H9 (cell line): ENCODE data around the gene ARID1B. TPM values are rescaled to one million over a fixed set of nuclear protein-coding genes. Genes with fewer than 3 reads are reported as not detected.

ENCODE experiments used
- DNase-seq: peaks from one replicate; pipeline ENCODE4 v3.0.0-alpha.2; 2017
- H2AFZ ChIP-seq: one replicate; pipeline ENCODE4 v1.6.1; 2013; ENCODE audit warnings: mild to moderate bottlenecking, low read length, control low read depth, moderate library complexity
- H2AK5ac ChIP-seq: 2 replicates; pipeline ENCODE4 v1.6.1; 2013; ENCODE audit warnings: low read length, control low read depth, mixed read lengths; ENCODE audit not compliant: insufficient read length
- H2BK120ac ChIP-seq: one replicate; pipeline ENCODE4 v1.6.1; 2013; ENCODE audit warnings: low read depth, mild to moderate bottlenecking, low read length, control low read depth, inconsistent platforms; ENCODE audit not compliant: poor library complexity, severe bottlenecking
- H2BK12ac ChIP-seq: 2 replicates; pipeline ENCODE4 v1.6.1; 2013; ENCODE audit warnings: low read length, control low read depth, mixed read lengths, low read depth; ENCODE audit not compliant: insufficient read length
- H2BK15ac ChIP-seq: 2 replicates; pipeline ENCODE4 v1.6.1; 2013; ENCODE audit warnings: low read depth, low read length, control low read depth
- H2BK20ac ChIP-seq: one replicate; pipeline ENCODE4 v1.6.1; 2013; ENCODE audit warnings: low read depth, mild to moderate bottlenecking, low read length, control low read depth, inconsistent platforms; ENCODE audit not compliant: poor library complexity, severe bottlenecking
- H2BK5ac ChIP-seq: 2 replicates; pipeline ENCODE4 v1.6.1; 2013; ENCODE audit warnings: low read length, control low read depth, mixed read lengths; ENCODE audit not compliant: insufficient read length
- H3K14ac ChIP-seq: 2 replicates; pipeline ENCODE4 v1.6.1; 2013; ENCODE audit warnings: low read length, control low read depth; ENCODE audit not compliant: insufficient read depth
- H3K18ac ChIP-seq: 2 replicates; pipeline ENCODE4 v1.6.1; 2013; ENCODE audit warnings: low read depth, mild to moderate bottlenecking, mixed read lengths, low read length, control low read depth; ENCODE audit not compliant: insufficient read length
- H3K23ac ChIP-seq: 2 replicates; pipeline ENCODE4 v1.6.1; 2013; ENCODE audit warnings: low read length, control low read depth, mixed read lengths, low read depth; ENCODE audit not compliant: insufficient read length
- H3K23me2 ChIP-seq: 2 replicates; pipeline ENCODE4 v1.6.1; 2013; ENCODE audit warnings: low read depth, mild to moderate bottlenecking, mixed read lengths, low read length, control low read depth; ENCODE audit not compliant: insufficient read length, poor library complexity, severe bottlenecking
- H3K27ac ChIP-seq: 2 replicates; pipeline ENCODE4 v1.5.1; 2013; ENCODE audit warnings: low read length, control low read depth, mixed read lengths, low read depth; ENCODE audit not compliant: insufficient read length
- H3K27me3 ChIP-seq: 2 replicates; pipeline ENCODE4 v1.6.1; 2013; ENCODE audit warnings: low read length, control low read depth, inconsistent platforms; ENCODE audit not compliant: insufficient read depth
- H3K4ac ChIP-seq: 2 replicates; pipeline ENCODE4 v1.6.1; 2013; ENCODE audit warnings: low read depth, mild to moderate bottlenecking, control low read depth, inconsistent platforms, low read length, moderate library complexity
- H3K4me1 ChIP-seq: 2 replicates; pipeline ENCODE4 v1.6.1; 2013; ENCODE audit warnings: low read length, control low read depth, inconsistent platforms; ENCODE audit not compliant: insufficient read depth
- H3K4me2 ChIP-seq: 2 replicates; pipeline ENCODE4 v1.6.1; 2013; ENCODE audit warnings: low read length, control low read depth, mixed read lengths; ENCODE audit not compliant: insufficient read length, insufficient read depth
- H3K56ac ChIP-seq: 2 replicates; pipeline ENCODE4 v1.6.1; 2013; ENCODE audit warnings: low read depth, mild to moderate bottlenecking, mixed read lengths, low read length, control low read depth; ENCODE audit not compliant: insufficient read length
- H3K79me1 ChIP-seq: 2 replicates; pipeline ENCODE4 v1.6.1; 2013; ENCODE audit warnings: low read depth, mild to moderate bottlenecking, moderate library complexity, low read length, control low read depth, inconsistent platforms; ENCODE audit not compliant: insufficient read depth, poor library complexity, severe bottlenecking
- H3K79me2 ChIP-seq: 2 replicates; pipeline ENCODE4 v1.6.1; 2013; ENCODE audit warnings: low read length, control low read depth, inconsistent platforms; ENCODE audit not compliant: insufficient read depth
- H3K9ac ChIP-seq: 2 replicates; pipeline ENCODE4 v1.6.1; 2013; ENCODE audit warnings: low read length, control low read depth, mixed read lengths; ENCODE audit not compliant: insufficient read length; ENCODE audit errors: extremely low read depth
- H3K9me3 ChIP-seq: one replicate; pipeline ENCODE4 v1.6.1; 2013; ENCODE audit warnings: low read depth, low read length, inconsistent platforms; ENCODE audit not compliant: control insufficient read depth
- H3T11ph ChIP-seq: one replicate; pipeline ENCODE4 v1.6.1; 2013; ENCODE audit warnings: mild to moderate bottlenecking, low read length, control low read depth, inconsistent platforms
- H4K20me1 ChIP-seq: one replicate; pipeline ENCODE4 v1.6.1; 2013; ENCODE audit not compliant: control insufficient read depth, insufficient read length, insufficient read depth
- H4K5ac ChIP-seq: 2 replicates; pipeline ENCODE4 v1.6.1; 2013; ENCODE audit warnings: low read depth, mild to moderate bottlenecking, mixed read lengths, low read length, control low read depth; ENCODE audit not compliant: insufficient read length
- H4K8ac ChIP-seq: replicated peaks from 2 replicates; pipeline ENCODE4 v1.6.1; 2013; ENCODE audit warnings: low read length, control low read depth, mixed read lengths, low read depth; ENCODE audit not compliant: insufficient read length
- H4K91ac ChIP-seq: 2 replicates; pipeline ENCODE4 v1.6.1; 2013; ENCODE audit warnings: low read depth, mild to moderate bottlenecking, moderate library complexity, mixed read lengths, low read length, control low read depth; ENCODE audit not compliant: insufficient read length
- H3K27ac Mint-ChIP-seq, 3 experiments: 2 replicates in 2 of 3; 3 replicates in 1 of 3; pipeline ENCODE4 v1.8.0; 2020 to 2021; ENCODE audit warnings: mixed read lengths in 3 of 3, mild to moderate bottlenecking in 1 of 3, moderate library complexity in 1 of 3
- H3K27me3 Mint-ChIP-seq: 2 replicates; pipeline ENCODE4 v1.8.0; 2021; ENCODE audit warnings: low read depth, mild to moderate bottlenecking, moderate library complexity, mixed read lengths
- H3K36me3 Mint-ChIP-seq, 3 experiments: 2 replicates in 2 of 3; 3 replicates in 1 of 3; pipeline ENCODE4 v1.8.0; 2020 to 2021; ENCODE audit warnings: low read depth in 3 of 3, mixed read lengths in 3 of 3; ENCODE audit not compliant: insufficient read depth in 1 of 3
- H3K4me1 Mint-ChIP-seq, 2 experiments: 2 replicates each; pipeline ENCODE4 v1.8.0; 2020; ENCODE audit warnings: mixed read lengths in 2 of 2
- H3K4me3 Mint-ChIP-seq, 2 experiments: 2 replicates in 1 of 2; 3 replicates in 1 of 2; pipeline ENCODE4 v1.8.0; 2020 to 2021; ENCODE audit warnings: mild to moderate bottlenecking in 2 of 2, mixed read lengths in 2 of 2, moderate library complexity in 1 of 2
- H3K9me3 Mint-ChIP-seq, 2 experiments: 2 replicates in 1 of 2; 3 replicates in 1 of 2; pipeline ENCODE4 v1.8.0; 2020; ENCODE audit warnings: mild to moderate bottlenecking in 2 of 2, mixed read lengths in 2 of 2, moderate library complexity in 1 of 2
- WGBS: extraction: QIAGEN DNeasy Blood & Tissue Kit; methylation state at CpG from one replicate; pipeline ENCODE4 v1.1.7; 2013; ENCODE audit warnings: missing lambda C conversion rate, low lambda C conversion rate, mixed read lengths; ENCODE audit not compliant: insufficient read length; ENCODE audit errors: extremely low coverage; 5-methylcytosine and 5-hydroxymethylcytosine counted together
- total RNA-seq: library from RNA; stranded (reverse); gene quantifications from 2 replicates; pipeline ENCODE4 v1.2.1, GENCODE V29; 2021
- TF ChIP-seq, protein P1 (sequence below): fragments of 200-600 bp; sonication (generic); conservative IDR thresholded peaks from 3 replicates; pipeline ENCODE4 v1.8.0; 2021; ENCODE audit warnings: antibody characterized with exemption, mild to moderate bottlenecking

Gene ARID1B
- total RNA-seq, 1 experiment from 2014 or later = 88.2 TPM

- H4K5ac ChIP-seq = no peak overlapping the region
- H2AFZ ChIP-seq = no peak overlapping the region
- H3K27ac ChIP-seq = no peak overlapping the region
- no peak overlapping the region for H3K9ac ChIP-seq
- no peak overlapping the region for H2BK20ac ChIP-seq
- H3K79me2 ChIP-seq = peaks cover 4% of the 10 kb centered on the region; the same call in 1 of the 2 replicates
- Mint-ChIP-seq H3K36me3 (no peaks in the 10 kb centered on the region), H3K4me1 (peaks cover 49 to 51% of the 10 kb centered on the region in 2 experiments), H3K27ac (peak overlapping the region in 2 of 3 experiments; percentile 68 to 77; a peak in 6 of 7 replicates), H3K4me3 (no peak overlapping the region), H3K27me3 (no peaks in the 10 kb centered on the region), H3K9me3 (no peaks in the 10 kb centered on the region)
- no peak for DNase-seq
- H3K14ac ChIP-seq = no peak overlapping the region; the same call in 1 of the 2 replicates
- H4K91ac ChIP-seq = no peak overlapping the region
- no peak overlapping the region for H2BK5ac ChIP-seq
- H3K4me2 ChIP-seq = no peak overlapping the region
- no peak overlapping the region for H2BK15ac ChIP-seq
- no peaks in the 10 kb centered on the region for H3K9me3 ChIP-seq
- H3K23ac ChIP-seq = no peak overlapping the region
- H3K4me1 ChIP-seq = peaks cover 11% of the 10 kb centered on the region
- H3K23me2 ChIP-seq = no peaks in the 10 kb centered on the region
- no peak overlapping the region for H2AK5ac ChIP-seq
- no peak overlapping the region for H2BK12ac ChIP-seq
- H3K4ac ChIP-seq = no peak overlapping the region
- no peaks in the 10 kb centered on the region for H3K27me3 ChIP-seq
- no peaks in the 10 kb centered on the region for H3K79me1 ChIP-seq
- H3K56ac ChIP-seq = no peak overlapping the region
- no peak overlapping the region for H4K8ac ChIP-seq
- TF ChIP-seq, protein P1, sequence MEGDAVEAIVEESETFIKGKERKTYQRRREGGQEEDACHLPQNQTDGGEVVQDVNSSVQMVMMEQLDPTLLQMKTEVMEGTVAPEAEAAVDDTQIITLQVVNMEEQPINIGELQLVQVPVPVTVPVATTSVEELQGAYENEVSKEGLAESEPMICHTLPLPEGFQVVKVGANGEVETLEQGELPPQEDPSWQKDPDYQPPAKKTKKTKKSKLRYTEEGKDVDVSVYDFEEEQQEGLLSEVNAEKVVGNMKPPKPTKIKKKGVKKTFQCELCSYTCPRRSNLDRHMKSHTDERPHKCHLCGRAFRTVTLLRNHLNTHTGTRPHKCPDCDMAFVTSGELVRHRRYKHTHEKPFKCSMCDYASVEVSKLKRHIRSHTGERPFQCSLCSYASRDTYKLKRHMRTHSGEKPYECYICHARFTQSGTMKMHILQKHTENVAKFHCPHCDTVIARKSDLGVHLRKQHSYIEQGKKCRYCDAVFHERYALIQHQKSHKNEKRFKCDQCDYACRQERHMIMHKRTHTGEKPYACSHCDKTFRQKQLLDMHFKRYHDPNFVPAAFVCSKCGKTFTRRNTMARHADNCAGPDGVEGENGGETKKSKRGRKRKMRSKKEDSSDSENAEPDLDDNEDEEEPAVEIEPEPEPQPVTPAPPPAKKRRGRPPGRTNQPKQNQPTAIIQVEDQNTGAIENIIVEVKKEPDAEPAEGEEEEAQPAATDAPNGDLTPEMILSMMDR = no peak
- no CpG with 5 or more reads among the region's 13 CpGs for WGBS
- H2BK120ac ChIP-seq = no peak overlapping the region
- H3T11ph ChIP-seq = no peak overlapping the region
- H4K20me1 ChIP-seq = no peaks in the 10 kb centered on the region
- H3K18ac ChIP-seq = no peak overlapping the region
These were observed 215.0 kb downstream of the ARID1B start for GRCh38 chr6:156992020-156992804.
